Activated naive CD4-positive, alpha-beta T cell treated with anti-CD3 and anti-CD28 coated beads for 36 hours (primary cell): ENCODE results near the gene SKIC3. TPM values are rescaled to one million over a fixed set of nuclear protein-coding genes. Genes with fewer than 3 reads are reported as not detected.

ENCODE experiments used
- CTCF ChIA-PET: fragments of 350-600 bp; sonication (Branson Sonifier 250); formaldehyde crosslinking; loops from one replicate; lab custom pipeline; 2021; ENCODE audit warnings: antibody characterized with exemption; lab: Charles Lee
- DNase-seq: peaks from one replicate; pipeline ENCODE4 v3.0.0-alpha.2; 2020
- H3K27ac Mint-ChIP-seq: one replicate; pipeline ENCODE4 v1.8.0; 2021; ENCODE audit warnings: mild to moderate bottlenecking, mixed read lengths
- H3K27me3 Mint-ChIP-seq: one replicate; pipeline ENCODE4 v1.8.0; 2021; ENCODE audit warnings: low read depth, mixed read lengths
- H3K36me3 Mint-ChIP-seq: one replicate; pipeline ENCODE4 v1.8.0; 2021; ENCODE audit warnings: low read depth, mixed read lengths
- H3K4me1 Mint-ChIP-seq: one replicate; pipeline ENCODE4 v1.8.0; 2021; ENCODE audit warnings: low read depth, mixed read lengths
- H3K4me3 Mint-ChIP-seq: one replicate; pipeline ENCODE4 v1.8.0; 2021; ENCODE audit warnings: mild to moderate bottlenecking, moderate library complexity, mixed read lengths
- H3K9me3 Mint-ChIP-seq: one replicate; pipeline ENCODE4 v1.8.0; 2021; ENCODE audit warnings: mixed read lengths
- intact Hi-C: fragments of 100-400 bp; cut with micrococcal nuclease; formaldehyde crosslinking; loops from one replicate; pipeline ENCODE4 v1.15.1; 2023
- total RNA-seq, 2 experiments: library from RNA; stranded (reverse); gene quantifications; one replicate each; pipeline ENCODE4 v1.2.3, GENCODE V29; 2021

The SKIC3 gene
- total RNA-seq, 2 experiments from 2014 or later: 67.4 to 69.5 TPM

DNA sequence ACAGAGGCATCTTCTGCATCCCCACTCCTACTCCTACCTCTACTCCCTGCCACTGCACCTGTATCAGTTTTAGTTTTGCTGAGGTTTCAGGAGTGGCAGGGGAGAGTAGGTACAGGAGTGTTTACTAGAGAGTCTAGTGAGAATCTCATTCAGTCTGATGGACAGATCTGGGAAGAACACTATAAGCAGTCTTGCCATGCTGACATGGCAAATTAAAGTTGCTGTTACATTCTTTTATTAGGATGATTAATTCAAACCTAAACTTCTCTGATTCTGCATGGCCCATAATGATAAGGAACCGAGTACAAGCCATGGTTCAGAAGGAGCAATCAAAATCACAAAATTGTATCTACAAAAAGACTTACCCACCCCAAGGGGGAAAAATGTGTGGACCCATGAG, 7.5 kb upstream of the SKIC3 start:
- H3K4me3 Mint-ChIP-seq: no peak overlapping the region
- peaks cover 7% of the 10 kb centered on the region for H3K36me3 Mint-ChIP-seq
- no peak for DNase-seq
- H3K27me3 Mint-ChIP-seq: no peaks in the 10 kb centered on the region
- H3K27ac Mint-ChIP-seq: no peak overlapping the region
- H3K9me3 Mint-ChIP-seq: no peaks in the 10 kb centered on the region
- H3K4me1 Mint-ChIP-seq: peaks cover 15% of the 10 kb centered on the region
- intact Hi-C loops: no loop called here
- CTCF ChIA-PET: no interaction called here

DNA sequence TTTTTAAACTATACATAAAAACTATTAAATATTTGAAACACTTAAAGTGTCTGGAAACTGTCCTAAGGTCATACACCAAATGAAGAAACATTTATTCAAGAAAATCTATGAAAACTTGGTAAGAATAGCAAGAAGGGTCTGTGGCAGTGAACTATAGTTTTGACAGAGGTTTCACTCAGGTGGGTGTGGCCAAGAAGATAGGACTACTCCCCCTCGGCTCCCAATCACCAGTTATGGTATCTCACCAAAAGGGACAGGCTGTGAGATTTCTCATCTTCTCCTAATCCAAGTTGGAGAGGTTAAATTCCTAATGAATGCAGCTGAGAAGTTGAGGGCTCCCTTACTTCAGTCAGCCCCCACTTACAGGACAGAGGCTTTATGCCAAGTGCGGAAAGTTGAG, 3.1 kb upstream of the SKIC3 start:
- intact Hi-C loops: loop anchor here (10.0 kb wide), 2 partner anchors 273 to 407 kb away; partner anchors contain the start of genes ELL2 and MCTP1
- Mint-ChIP-seq H3K4me1 (peaks cover 27% of the 10 kb centered on the region), H3K36me3 (peaks cover 2% of the 10 kb centered on the region), H3K9me3 (no peaks in the 10 kb centered on the region), H3K27ac (no peak overlapping the region), H3K27me3 (no peaks in the 10 kb centered on the region), H3K4me3 (no peak overlapping the region)
- no peak for DNase-seq
- CTCF ChIA-PET: no interaction called here

- Mint-ChIP-seq H3K4me3 (peak overlapping the region; percentile 87), H3K9me3 (no peaks in the 10 kb centered on the region), H3K27me3 (no peaks in the 10 kb centered on the region), H3K4me1 (peaks cover 43% of the 10 kb centered on the region), H3K27ac (peak overlapping the region; percentile 93), H3K36me3 (peaks cover 5% of the 10 kb centered on the region)
- intact Hi-C loops: loop anchor here (1.0 to 10.0 kb wide), 8 partner anchors 36 to 1107 kb away; partner anchors contain the start of genes CAST, ELL2, GPR150 and MCTP1
- CTCF ChIA-PET: no interaction called here
- DNase-seq: no peak
Observed at GRCh38 chr5:95555553-95555952, 776 bp upstream of the SKIC3 start.

GRCh38 chr5:95554331-95554646, 488 bp downstream of the SKIC3 start:
- H3K9me3 Mint-ChIP-seq: no peaks in the 10 kb centered on the region
- DNase-seq: no peak
- intact Hi-C loops: loop anchor here (1.0 to 10.0 kb wide), 8 partner anchors 208 to 1629 kb away; partner anchors contain the start of genes CAST, ELL2, KIAA0825 and MCTP1
- H3K36me3 Mint-ChIP-seq: peaks cover 5% of the 10 kb centered on the region
- H3K27me3 Mint-ChIP-seq: no peaks in the 10 kb centered on the region
- H3K27ac Mint-ChIP-seq: peak overlapping the region; percentile 93
- H3K4me3 Mint-ChIP-seq: peak overlapping the region; percentile 87
- CTCF ChIA-PET: interaction anchor here (1.2 kb wide), 1 partner anchor 69 kb away, joined by 4 read pairs; no protein-coding TSS in a partner anchor
- peaks cover 45% of the 10 kb centered on the region for H3K4me1 Mint-ChIP-seq

GRCh38 chr5:95549030-95549429, 5.7 kb downstream of the SKIC3 start:
- Mint-ChIP-seq H3K9me3 (no peaks in the 10 kb centered on the region), H3K36me3 (peaks cover 15% of the 10 kb centered on the region), H3K4me1 (peaks cover 33% of the 10 kb centered on the region), H3K27ac (no peak overlapping the region), H3K4me3 (no peak overlapping the region), H3K27me3 (no peaks in the 10 kb centered on the region)
- DNase-seq: no peak
- CTCF ChIA-PET: no interaction called here
- intact Hi-C loops: no loop called here

GRCh38 chr5:95543017-95543705, 11.6 kb downstream of the SKIC3 start:
- intact Hi-C loops: no loop called here
- no peaks in the 10 kb centered on the region for H3K27me3 Mint-ChIP-seq
- peaks cover 24% of the 10 kb centered on the region for H3K36me3 Mint-ChIP-seq
- no peak overlapping the region for H3K4me3 Mint-ChIP-seq
- H3K27ac Mint-ChIP-seq: no peak overlapping the region
- DNase-seq: no peak
- peaks cover 10% of the 10 kb centered on the region for H3K4me1 Mint-ChIP-seq
- CTCF ChIA-PET: interaction anchor here (0.7 kb wide), 1 partner anchor 68 kb away, joined by 6 read pairs; no protein-coding TSS in a partner anchor
- no peaks in the 10 kb centered on the region for H3K9me3 Mint-ChIP-seq

GRCh38 chr5:95537501-95537900, 17.3 kb downstream of the SKIC3 start:
- no peak for DNase-seq
- Mint-ChIP-seq H3K4me3 (no peak overlapping the region), H3K36me3 (peaks cover 50% of the 10 kb centered on the region), H3K9me3 (no peaks in the 10 kb centered on the region), H3K27me3 (no peaks in the 10 kb centered on the region), H3K4me1 (peaks cover 22% of the 10 kb centered on the region), H3K27ac (no peak overlapping the region)
- intact Hi-C loops: no loop called here
- CTCF ChIA-PET: no interaction called here

GRCh38 chr5:95533761-95534160, 21.0 kb downstream of the SKIC3 start:
- no peak for DNase-seq
- no peaks in the 10 kb centered on the region for H3K9me3 Mint-ChIP-seq
- intact Hi-C loops: no loop called here
- peaks cover 41% of the 10 kb centered on the region for H3K36me3 Mint-ChIP-seq
- CTCF ChIA-PET: interaction anchor here (0.7 kb wide), 1 partner anchor 109 kb away, joined by 3 read pairs; no protein-coding TSS in a partner anchor
- no peak overlapping the region for H3K27ac Mint-ChIP-seq
- no peak overlapping the region for H3K4me3 Mint-ChIP-seq
- H3K4me1 Mint-ChIP-seq: peaks cover 22% of the 10 kb centered on the region
- no peaks in the 10 kb centered on the region for H3K27me3 Mint-ChIP-seq

GRCh38 chr5:95533106-95533505, 21.7 kb downstream of the SKIC3 start:
- Mint-ChIP-seq H3K27me3 (no peaks in the 10 kb centered on the region), H3K36me3 (peaks cover 44% of the 10 kb centered on the region), H3K27ac (no peak overlapping the region), H3K4me1 (peaks cover 22% of the 10 kb centered on the region), H3K4me3 (no peak overlapping the region), H3K9me3 (no peaks in the 10 kb centered on the region)
- no peak for DNase-seq
- intact Hi-C loops: no loop called here
- CTCF ChIA-PET: no interaction called here

DNA sequence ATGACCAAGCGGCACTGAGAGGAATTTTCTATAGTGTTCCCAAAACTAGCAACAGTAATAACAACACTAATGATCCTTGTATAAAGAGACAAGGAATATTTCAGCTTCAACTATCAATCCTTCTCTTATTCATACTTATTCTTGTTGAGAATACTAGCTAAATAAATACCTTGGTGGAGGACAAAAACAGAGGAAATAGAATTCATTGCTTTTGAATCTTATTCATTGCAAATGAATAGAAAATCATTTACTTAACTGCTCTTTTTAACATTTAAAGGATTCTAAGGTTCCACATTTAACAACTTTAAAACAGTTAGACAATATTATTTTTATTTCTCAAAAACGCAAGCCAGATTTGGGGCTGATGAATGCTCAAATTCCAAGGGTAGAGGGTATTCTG, 22.4 kb downstream of the SKIC3 start:
- H3K4me1 Mint-ChIP-seq: peaks cover 22% of the 10 kb centered on the region
- H3K4me3 Mint-ChIP-seq: no peak overlapping the region
- H3K27ac Mint-ChIP-seq: no peak overlapping the region
- CTCF ChIA-PET: no interaction called here
- intact Hi-C loops: no loop called here
- H3K36me3 Mint-ChIP-seq: peaks cover 51% of the 10 kb centered on the region
- no peaks in the 10 kb centered on the region for H3K27me3 Mint-ChIP-seq
- no peak for DNase-seq
- no peaks in the 10 kb centered on the region for H3K9me3 Mint-ChIP-seq

DNA sequence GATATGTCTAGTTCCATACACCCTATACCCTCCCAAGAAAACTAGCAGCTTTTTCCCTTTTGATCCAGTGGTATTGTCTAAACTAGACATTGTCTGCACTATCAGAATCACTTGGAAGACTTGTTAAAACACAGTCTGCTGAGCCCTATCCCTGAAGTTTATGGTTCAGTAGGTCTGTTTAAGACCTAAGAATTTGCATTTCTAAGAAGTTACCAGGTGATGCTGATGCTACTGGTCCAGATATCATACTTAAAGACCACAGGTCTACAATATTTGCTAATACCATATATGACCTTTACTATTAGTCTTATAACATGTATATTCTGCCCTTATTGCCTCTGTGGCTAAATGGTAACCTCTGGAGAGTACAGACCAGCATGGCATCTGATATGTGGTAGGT, 23.3 kb downstream of the SKIC3 start:
- Mint-ChIP-seq H3K9me3 (no peaks in the 10 kb centered on the region), H3K27ac (no peak overlapping the region), H3K27me3 (no peaks in the 10 kb centered on the region), H3K4me3 (no peak overlapping the region), H3K36me3 (peaks cover 48% of the 10 kb centered on the region), H3K4me1 (peaks cover 22% of the 10 kb centered on the region)
- no peak for DNase-seq
- intact Hi-C loops: no loop called here
- CTCF ChIA-PET: interaction anchor here (1.0 kb wide), 1 partner anchor 91 kb away, joined by 3 read pairs; no protein-coding TSS in a partner anchor

- H3K27me3 Mint-ChIP-seq: no peaks in the 10 kb centered on the region
- H3K27ac Mint-ChIP-seq: no peak overlapping the region
- intact Hi-C loops: no loop called here
- H3K9me3 Mint-ChIP-seq: no peaks in the 10 kb centered on the region
- H3K4me3 Mint-ChIP-seq: no peak overlapping the region
- DNase-seq: no peak
- CTCF ChIA-PET: interaction anchor here (1.0 kb wide), 1 partner anchor 92 kb away, joined by 3 read pairs; no protein-coding TSS in a partner anchor
- peaks cover 22% of the 10 kb centered on the region for H3K4me1 Mint-ChIP-seq
- peaks cover 47% of the 10 kb centered on the region for H3K36me3 Mint-ChIP-seq
Observed at GRCh38 chr5:95530416-95530815, 24.4 kb downstream of the SKIC3 start.

DNA sequence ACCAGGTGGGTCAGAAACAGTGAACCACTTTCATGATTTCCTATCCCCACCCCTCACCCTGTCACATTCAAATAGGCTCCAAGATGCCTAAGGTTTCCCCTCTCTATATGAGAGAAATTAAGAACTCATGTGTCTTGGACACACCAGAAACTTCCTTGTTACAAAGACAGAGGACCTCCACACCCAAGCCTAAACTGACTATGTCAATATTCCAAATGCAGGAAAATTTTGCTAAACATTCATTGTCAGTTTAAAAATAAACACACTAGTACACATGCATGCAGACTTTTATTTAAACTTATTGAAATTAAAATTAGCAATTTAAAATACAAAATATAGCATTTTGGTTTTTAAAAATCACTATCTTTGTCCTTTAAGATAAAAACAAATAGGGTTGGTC, 26.2 kb downstream of the SKIC3 start:
- Mint-ChIP-seq H3K27me3 (no peaks in the 10 kb centered on the region), H3K36me3 (peaks cover 37% of the 10 kb centered on the region), H3K27ac (no peak overlapping the region), H3K4me3 (no peak overlapping the region), H3K9me3 (no peaks in the 10 kb centered on the region), H3K4me1 (peaks cover 8% of the 10 kb centered on the region)
- CTCF ChIA-PET: no interaction called here
- intact Hi-C loops: no loop called here
- DNase-seq: no peak
